Measurements from ENCODE around the gene PARD3B. TPM values are rescaled to one million over a fixed set of nuclear protein-coding genes. Genes with fewer than 3 reads are reported as not detected.
"Not testable (repeated sequence)": the region's sequence is repeated elsewhere in the genome, so short reads cannot be mapped to it uniquely, and the experiment has no call there.

Gene PARD3B
- total RNA-seq, 1 donor from 2014 or later: 29.4 TPM

DNA sequence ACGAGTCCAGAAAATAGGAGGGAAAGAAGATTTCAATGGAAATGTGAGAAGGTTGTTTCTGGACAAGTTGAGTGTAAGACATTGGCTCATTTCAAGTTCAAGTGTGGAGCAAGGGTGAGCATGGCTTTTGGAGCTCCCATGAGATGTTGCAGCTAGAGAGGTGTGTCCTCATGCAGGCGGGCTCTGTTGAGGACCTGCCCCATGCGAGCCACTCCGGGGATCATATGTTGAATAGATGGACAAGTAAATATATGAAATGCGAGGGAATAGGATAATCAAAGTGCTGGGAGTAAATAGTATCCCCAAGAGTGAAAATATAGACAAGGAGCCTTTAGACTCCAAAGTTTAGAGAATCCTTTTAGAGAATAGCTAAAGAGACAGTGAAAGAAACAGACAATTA lies 936.6 kb downstream of the PARD3B start:
- DNase-seq (ENCODE audit: low spot score): no peak

- no peak for DNase-seq (ENCODE audit: low spot score)
Measured at GRCh38 chr2:205482399-205483081, 937.3 kb downstream of the PARD3B start.

DNA sequence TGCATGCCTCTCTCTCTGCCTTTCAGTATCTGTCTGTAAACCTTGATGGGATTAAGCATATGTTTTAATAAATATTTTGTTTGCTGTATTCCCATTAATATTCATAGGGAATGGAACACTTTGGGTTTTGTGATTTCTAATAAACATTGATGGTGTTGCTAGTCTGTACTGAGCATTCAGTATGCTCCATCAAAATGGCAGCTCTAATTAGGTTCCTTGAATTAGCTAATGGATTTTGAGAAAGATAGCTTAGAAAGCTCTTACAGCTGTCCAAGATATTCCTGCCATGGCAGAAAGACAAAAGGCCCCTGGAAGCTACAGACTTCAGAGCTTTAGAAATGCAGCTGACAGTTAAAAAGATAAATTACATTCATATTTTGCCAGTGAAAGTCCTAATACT lies 937.8 kb downstream of the PARD3B start:
- no peak for DNase-seq (ENCODE audit: low spot score)

DNA sequence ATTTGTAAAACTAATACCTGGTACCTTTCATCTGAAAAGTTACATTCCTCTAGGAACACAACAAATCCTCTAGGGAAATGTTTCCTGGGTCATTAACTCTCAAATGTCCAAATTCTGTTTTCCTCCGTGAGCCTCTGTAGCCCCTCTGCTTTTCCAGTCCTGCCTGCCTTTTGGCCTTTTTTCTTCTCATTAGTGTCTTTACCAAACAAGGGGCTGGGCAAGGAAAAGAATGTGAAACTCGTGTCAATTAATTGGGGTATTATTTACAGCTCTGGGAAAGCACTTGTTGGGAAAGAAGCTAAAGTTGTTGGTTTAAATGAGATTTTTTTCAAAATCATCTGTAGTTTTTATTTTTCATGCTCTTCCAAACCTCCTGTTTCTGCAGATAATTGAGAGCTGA lies 938.9 kb downstream of the PARD3B start:
- no peak for DNase-seq (ENCODE audit: low spot score)

- no peak for DNase-seq (ENCODE audit: low spot score)
Measured at GRCh38 chr2:205484764-205485163, 939.5 kb downstream of the PARD3B start.

- not testable (repeated sequence) for DNase-seq (ENCODE audit: low spot score)
Measured at GRCh38 chr2:205493528-205493927, 948.3 kb downstream of the PARD3B start.

GRCh38 chr2:205494537-205495235 lies 949.4 kb downstream of the PARD3B start:
- DNase-seq (ENCODE audit: low spot score): no peak

DNA sequence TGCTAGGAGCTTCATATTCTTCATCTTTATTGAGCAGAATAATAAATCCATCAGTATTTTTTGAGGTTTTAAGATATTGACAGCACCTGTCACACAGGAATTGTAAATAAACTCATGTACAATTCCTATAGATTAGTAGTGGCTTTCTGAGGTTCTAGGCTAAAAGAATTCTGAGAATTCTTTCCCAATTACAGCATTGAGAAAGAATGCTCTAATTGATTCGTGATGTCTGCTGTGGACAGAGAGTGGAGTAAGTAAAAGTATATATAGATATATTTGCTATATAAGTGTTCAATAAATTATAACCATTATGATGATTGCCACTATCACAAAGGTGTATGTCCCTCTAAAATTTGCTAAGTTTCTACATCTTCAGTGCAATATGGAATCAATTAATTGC lies 950.5 kb downstream of the PARD3B start:
- DNase-seq (ENCODE audit: low spot score): no peak

- no peak for DNase-seq (ENCODE audit: low spot score)
Measured at GRCh38 chr2:205496370-205496769, 951.1 kb downstream of the PARD3B start.

DNA sequence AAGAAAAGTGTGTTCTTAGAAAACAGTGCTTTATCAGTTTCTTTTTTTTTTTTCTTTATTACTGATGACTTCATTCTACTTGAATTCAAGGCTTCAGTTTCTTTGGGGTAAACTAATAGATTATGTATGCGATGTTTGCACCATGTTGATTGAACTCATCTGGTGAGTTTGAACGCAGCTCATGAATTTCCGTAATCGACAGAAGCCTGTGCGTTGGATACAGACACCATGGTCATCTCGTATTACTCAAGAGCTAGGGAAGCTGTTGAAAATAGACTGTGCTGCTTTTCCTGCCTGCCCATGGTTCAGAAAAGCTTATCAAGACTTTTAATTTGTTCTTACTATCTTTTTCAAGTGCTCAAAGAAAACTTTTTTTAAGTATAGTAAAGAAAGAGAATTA lies 951.5 kb downstream of the PARD3B start:
- DNase-seq (ENCODE audit: low spot score): no peak

- DNase-seq (ENCODE audit: low spot score): no peak
Measured at GRCh38 chr2:205499006-205499405, 953.7 kb downstream of the PARD3B start.

- DNase-seq (ENCODE audit: low spot score): no peak
Measured at GRCh38 chr2:205500065-205500464, 954.8 kb downstream of the PARD3B start.

- DNase-seq (ENCODE audit: low spot score): no peak
Measured at GRCh38 chr2:205500951-205501350, 955.7 kb downstream of the PARD3B start.

- no peak for DNase-seq (ENCODE audit: low spot score)
Measured at GRCh38 chr2:205501826-205502225, 956.6 kb downstream of the PARD3B start.

DNA sequence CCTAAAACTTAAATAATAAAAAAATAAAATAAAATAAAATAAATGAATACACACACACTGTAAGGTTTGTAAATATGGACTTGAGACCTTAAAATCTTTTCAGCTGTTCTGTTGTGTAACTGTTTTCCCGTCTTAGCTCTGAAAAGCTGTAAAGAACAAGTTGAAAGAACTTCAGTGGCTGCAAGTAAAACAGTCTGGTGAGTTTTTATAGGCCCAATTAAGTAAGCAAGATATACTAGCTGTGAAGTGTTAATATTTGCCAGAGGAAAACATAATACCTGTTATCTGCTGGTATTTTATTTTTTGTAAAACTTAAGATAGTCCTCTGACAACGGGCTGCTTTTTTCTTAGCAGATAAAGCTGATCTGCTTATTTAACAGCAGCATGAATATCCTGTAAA lies 960.1 kb downstream of the PARD3B start:
- no peak for DNase-seq (ENCODE audit: low spot score)

- DNase-seq (ENCODE audit: low spot score): no peak
Measured at GRCh38 chr2:205509655-205510054, 964.4 kb downstream of the PARD3B start.

- DNase-seq (ENCODE audit: low spot score): no peak
Measured at GRCh38 chr2:205510345-205510744, 965.1 kb downstream of the PARD3B start.

DNA sequence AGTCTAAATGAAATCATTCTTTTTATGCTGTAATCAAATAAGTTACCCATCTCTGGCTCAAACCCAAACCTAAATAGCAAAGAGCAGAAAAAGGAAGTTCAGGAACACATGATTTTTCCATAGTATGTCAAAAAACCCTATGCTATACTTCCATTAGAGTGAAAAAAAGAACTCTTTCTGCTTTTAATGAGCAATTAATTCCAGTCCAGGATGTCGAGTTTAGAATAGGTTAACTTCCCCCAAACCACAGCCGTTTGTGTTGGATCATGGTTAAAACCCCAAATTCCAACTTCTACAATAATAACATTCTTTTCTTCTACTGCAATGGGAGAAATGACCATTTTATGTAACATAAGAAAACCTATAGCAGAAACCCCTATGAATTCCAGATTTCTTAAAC lies 965.9 kb downstream of the PARD3B start:
- DNase-seq (ENCODE audit: low spot score): no peak

GRCh38 chr2:205511641-205512040 lies 966.4 kb downstream of the PARD3B start:
- DNase-seq (ENCODE audit: low spot score): no peak

DNA sequence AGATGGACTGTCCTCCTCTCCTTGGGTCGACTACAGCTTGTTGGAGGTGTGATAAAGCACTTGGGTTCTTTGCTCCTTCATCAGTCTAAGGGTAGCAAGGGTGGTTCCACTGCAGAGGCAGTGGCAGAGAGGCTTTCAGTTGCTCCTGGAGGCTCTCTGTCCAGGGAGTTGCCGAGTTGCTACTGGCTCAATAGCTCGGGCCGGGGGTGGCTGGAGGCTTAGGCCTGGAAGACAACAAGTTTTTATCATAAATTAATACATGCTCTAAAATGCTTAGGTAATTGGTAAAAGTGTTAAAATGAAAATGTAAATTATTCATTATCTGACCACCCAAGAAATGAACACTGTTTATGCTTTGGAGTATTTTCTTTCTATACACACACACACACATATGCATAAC lies 975.0 kb downstream of the PARD3B start:
- no peak for DNase-seq (ENCODE audit: low spot score)

GRCh38 chr2:205524656-205525055 lies 979.4 kb downstream of the PARD3B start:
- no peak for DNase-seq (ENCODE audit: low spot score)

DNA sequence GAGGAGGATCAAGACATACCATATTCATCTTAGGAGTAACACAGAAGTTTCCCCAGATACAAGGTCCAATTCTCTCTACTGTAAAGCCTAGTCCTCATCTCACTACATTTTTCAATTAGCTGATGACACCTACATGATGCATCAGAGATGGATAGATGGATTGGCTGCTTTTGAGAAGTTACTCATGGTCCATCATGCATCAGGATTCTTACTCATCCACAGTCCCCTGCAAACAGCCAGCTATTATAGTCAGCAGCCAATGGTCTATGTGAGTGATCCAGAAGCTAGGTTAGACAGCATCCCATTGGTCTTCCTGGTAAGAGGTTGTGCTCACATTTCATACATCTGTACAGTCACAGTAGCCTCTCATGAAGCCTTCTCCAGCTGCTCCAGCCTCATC lies 982.5 kb downstream of the PARD3B start:
- no peak for DNase-seq (ENCODE audit: low spot score)

- DNase-seq (ENCODE audit: low spot score): no peak
Measured at GRCh38 chr2:205531072-205531471, 985.8 kb downstream of the PARD3B start.
